Bronchial smooth muscle cell (primary cell): ENCODE results near the gene VPS13D. TPM values are rescaled to one million over a fixed set of nuclear protein-coding genes. Genes with fewer than 3 reads are reported as not detected.

ENCODE experiments used
- total RNA-seq: library from RNA; depleted of rRNA; stranded (reverse); fragments of >200 nt; gene quantifications from 2 replicates; pipeline ENCODE4 v1.2.1, GENCODE V29; 2014

The VPS13D gene
- 24.7 and 30.7 TPM in 2 replicates for total RNA-seq

DNA sequence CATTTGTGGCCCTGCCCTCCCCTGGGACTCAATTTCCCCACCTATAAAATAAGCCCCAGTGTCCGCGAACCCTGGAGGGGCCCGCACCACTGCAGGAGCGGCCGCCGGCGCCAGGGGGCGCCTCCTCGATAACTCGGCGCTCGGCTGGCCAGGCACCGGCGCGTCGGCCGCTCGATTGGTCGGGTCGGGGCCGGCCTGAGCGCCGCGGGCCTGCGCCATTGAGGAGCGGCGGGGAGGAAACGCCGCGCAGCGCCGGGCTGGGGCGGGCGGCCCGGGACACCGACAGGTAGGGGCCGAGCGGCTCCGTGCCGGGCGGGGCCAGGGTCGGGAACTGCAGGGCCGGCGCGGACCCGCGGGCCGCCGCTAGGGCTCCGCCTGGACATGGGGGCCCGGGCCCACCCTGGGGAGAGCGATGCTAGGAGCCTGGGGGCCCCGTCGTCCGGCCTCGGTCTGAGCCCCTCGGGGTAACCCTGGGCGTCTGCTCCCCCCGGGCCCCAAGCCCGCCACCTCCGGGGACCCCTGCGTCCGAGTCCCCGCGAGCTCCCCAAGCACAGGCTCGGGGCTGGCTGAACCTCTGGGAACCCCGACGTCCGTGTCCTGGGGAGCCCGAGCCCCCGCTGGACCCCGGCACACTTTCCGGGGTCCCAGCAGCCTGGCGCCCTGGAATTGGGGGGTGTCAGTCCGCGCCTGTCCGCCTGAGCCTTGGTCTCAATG is at the start of gene VPS13D:
Gene VPS13D, plus strand, starts transcription at position 196 of the 714 bp plus-strand sequence. CDS start 4,237 bp downstream, outside the sequence.

Other genes starting within 250 kb of the VPS13D start
- gene MFN2, start 249.6 kb upstream of the VPS13D start, total RNA-seq, result 41.5 and 52.5 TPM in 2 replicates
- 15.1 and 19.9 TPM in 2 replicates for gene MIIP, start 210.5 kb upstream of the VPS13D start, total RNA-seq
- gene TNFRSF8, start 166.7 kb upstream of the VPS13D start, total RNA-seq, result 0.16 TPM in 1 of 2 replicates, not detected in the other
- gene TNFRSF1B, start 63.0 kb upstream of the VPS13D start, total RNA-seq, result 3.3 and 9.2 TPM in 2 replicates